GM12801 (cell line): ENCODE data around the gene OLA1.

Source experiments
- CTCF ChIP-seq: IDR thresholded peaks from one replicate; pipeline ENCODE4 v1.5.1; 2011; ENCODE audit warnings: control low read depth; ENCODE audit not compliant: insufficient read length; ENCODE audit errors: extremely low read depth

Gene OLA1

DNA sequence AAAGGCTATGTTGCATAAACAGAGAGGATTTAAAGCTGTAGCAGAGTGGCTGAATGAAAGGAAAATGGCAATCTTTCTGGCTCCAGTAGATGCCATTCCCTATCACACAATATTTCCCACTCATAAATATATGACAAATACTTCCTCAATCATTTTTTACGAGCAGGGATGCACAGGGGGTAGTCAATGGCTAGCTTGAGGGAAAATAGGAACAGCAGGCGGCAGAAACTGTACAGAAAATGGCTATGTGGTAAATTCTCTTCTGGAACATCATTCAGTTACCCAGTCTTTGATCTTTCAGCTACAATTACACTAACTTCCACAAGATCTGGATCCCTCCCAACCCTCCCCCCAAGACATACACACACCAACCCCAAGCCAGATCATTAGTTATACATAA, 127.2 kb downstream of the OLA1 start:
- no peak for TF ChIP-seq CTCF

DNA sequence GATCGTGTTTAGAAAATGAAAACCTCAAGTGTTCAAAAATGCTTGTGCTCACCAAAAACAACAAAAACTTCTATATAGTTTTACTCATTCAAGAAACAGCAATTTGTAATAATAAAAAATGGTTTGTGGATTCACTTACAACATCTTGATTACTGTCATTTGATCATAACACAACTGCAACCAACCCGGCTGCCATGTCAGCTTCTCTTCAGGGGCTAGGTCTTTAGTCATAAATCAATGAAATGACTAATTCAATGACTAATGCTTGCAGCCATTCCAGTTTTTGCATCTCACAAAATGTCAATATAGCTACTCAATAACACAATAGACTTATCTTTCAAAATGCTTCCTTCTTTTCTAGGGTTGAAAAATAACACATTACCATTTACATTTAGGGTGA, 128.0 kb downstream of the OLA1 start:
- TF ChIP-seq CTCF, result no peak

DNA sequence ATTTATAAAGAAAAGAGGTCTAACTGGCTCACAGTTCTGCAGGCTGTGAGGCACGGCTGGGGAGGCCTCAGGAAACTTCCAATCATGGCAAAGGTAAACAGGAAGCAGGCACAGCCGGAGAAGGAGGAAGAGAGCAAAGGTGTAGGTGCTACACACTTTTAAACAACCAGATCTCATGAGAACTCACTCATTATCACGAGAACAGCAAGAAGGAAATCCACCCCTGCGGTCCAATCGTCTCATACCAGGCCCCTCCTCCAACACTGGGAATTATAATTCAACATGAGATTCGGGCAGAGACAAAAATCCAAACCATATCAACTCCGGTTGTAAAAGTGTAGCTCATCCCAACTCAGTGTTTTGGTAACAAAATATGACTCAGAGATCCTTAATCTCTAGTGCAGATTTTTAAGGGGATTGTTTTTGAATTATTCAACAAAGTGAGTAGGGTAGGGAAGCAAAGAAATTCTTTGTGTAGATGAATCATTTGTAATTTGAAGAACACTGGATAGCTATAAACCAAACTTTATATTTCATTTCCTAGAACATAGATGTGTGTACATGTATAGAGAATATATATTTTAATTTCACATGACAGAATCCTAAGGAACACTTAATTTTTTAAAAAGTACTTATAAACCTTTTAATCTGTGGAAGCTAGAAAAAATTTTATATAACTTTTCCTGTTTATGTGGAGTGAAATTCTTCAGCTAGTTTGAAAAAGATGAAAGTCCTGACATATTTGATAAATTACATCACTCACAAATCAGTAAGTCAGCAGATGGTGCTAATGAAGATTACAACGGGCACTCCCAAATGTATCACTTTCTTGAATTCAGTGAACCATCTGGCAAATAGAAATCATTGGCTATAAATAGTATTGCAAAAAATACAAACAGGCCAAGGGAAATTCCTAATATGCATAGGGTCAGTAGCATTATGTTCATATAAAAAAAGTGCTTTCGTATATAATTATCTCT, 130.1 kb downstream of the OLA1 start:
- TF ChIP-seq CTCF, result no peak

GRCh38 chr2:174112073-174112472, 136.3 kb downstream of the OLA1 start:
- no peak for TF ChIP-seq CTCF

DNA sequence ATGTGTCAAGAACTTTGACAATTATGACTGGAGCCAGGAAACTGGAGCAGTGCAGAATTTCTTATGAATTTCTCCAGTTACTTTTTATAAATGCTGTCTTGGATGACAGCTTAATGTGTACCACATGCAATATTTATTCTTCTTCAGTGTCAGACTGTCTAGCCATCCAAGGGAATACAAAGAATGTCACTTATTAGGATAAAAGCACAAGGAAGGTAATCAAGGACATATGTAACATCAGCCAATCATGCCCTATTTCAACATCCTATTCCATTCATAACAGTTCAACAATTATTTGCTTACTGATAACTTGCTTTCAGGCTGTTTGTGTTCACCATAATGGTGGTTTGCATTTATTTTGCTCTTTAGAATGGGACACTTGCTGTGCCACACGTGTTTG, 139.8 kb downstream of the OLA1 start:
- no peak for TF ChIP-seq CTCF

DNA sequence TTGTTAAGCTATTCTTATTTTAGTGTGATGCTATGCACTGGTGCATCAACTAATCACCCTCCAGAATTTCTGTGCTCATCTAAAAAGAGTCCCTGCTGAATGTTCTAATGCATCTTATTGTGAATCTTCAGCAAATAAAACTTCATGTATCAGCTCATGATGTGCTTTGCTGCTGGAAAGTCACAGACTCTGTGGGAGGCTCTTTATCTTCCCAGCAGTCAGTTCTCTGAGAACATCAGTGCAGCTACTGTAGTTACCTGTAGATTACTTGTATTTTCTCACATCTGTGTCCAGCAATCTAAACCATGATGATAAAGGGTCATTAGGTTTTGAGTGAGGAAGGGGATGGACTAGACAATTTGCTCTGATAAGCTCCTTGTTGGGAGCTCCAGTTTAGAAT, 141.6 kb downstream of the OLA1 start:
- no peak for TF ChIP-seq CTCF

DNA sequence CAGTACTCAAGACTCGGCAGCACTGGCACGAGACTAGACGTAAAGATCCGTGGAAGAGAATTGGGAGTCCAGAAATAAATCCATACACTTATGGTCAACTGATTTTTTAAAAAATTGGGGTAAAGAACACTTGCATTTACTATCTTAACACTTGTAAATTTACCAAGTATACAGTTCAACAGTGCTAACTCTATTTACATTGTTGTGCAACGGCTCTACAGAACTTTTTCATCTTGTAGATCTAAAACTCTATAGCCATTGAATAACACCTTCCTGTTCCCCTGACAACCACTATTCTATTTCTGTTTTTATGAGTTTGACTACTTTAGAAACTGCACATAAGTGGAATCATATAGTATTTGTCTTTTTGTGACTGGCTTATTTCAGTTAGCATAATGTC, 153.8 kb downstream of the OLA1 start:
- TF ChIP-seq CTCF, result no peak
